Measurements from ENCODE around the gene MOCS2. TPM values are rescaled to one million over a fixed set of nuclear protein-coding genes. Genes with fewer than 3 reads are reported as not detected.

Gene MOCS2
- total RNA-seq, 1 experiment from 2014 or later, result 50.1 TPM

GRCh38 chr5:53095931-53096525, 13.5 kb downstream of the MOCS2 start:
- DNase-seq (ENCODE audit: extremely low read depth, low read depth), result peak; percentile 53

- DNase-seq (ENCODE audit: extremely low read depth, low read depth), result no peak
These were observed 14.3 kb downstream of the MOCS2 start for GRCh38 chr5:53095217-53095616.

- DNase-seq (ENCODE audit: extremely low read depth, low read depth), result no peak
These were observed 17.3 kb downstream of the MOCS2 start for GRCh38 chr5:53092242-53092641.

GRCh38 chr5:53091289-53091688, 18.3 kb downstream of the MOCS2 start:
- no peak for DNase-seq (ENCODE audit: extremely low read depth, low read depth)

GRCh38 chr5:53090229-53090628, 19.3 kb downstream of the MOCS2 start:
- no peak for DNase-seq (ENCODE audit: extremely low read depth, low read depth)

GRCh38 chr5:53089481-53089991, 20.0 kb downstream of the MOCS2 start:
- no peak for DNase-seq (ENCODE audit: extremely low read depth, low read depth)

- DNase-seq (ENCODE audit: extremely low read depth, low read depth), result no peak
These were observed 21.9 kb downstream of the MOCS2 start for GRCh38 chr5:53087621-53088121.

- no peak for DNase-seq (ENCODE audit: extremely low read depth, low read depth)
These were observed 22.4 kb downstream of the MOCS2 start for GRCh38 chr5:53087171-53087570.

GRCh38 chr5:53084546-53085255, 24.9 kb downstream of the MOCS2 start:
- no peak for DNase-seq (ENCODE audit: extremely low read depth, low read depth)

GRCh38 chr5:53083927-53084326, 25.6 kb downstream of the MOCS2 start:
- DNase-seq (ENCODE audit: extremely low read depth, low read depth), result no peak

GRCh38 chr5:53080271-53080670, 29.3 kb downstream of the MOCS2 start:
- no peak for DNase-seq (ENCODE audit: extremely low read depth, low read depth)

- DNase-seq (ENCODE audit: extremely low read depth, low read depth), result no peak
These were observed 33.5 kb downstream of the MOCS2 start for GRCh38 chr5:53076014-53076583.

- DNase-seq (ENCODE audit: extremely low read depth, low read depth), result no peak
These were observed 36.2 kb downstream of the MOCS2 start for GRCh38 chr5:53073348-53073747.

- DNase-seq (ENCODE audit: extremely low read depth, low read depth), result no peak
These were observed 37.8 kb downstream of the MOCS2 start for GRCh38 chr5:53071738-53072137.

- no peak for DNase-seq (ENCODE audit: extremely low read depth, low read depth)
These were observed 38.3 kb downstream of the MOCS2 start for GRCh38 chr5:53071298-53071697.

- no peak for DNase-seq (ENCODE audit: extremely low read depth, low read depth)
These were observed 39.9 kb downstream of the MOCS2 start for GRCh38 chr5:53069626-53070025.

- DNase-seq (ENCODE audit: extremely low read depth, low read depth), result no peak
These were observed 41.2 kb downstream of the MOCS2 start for GRCh38 chr5:53068291-53068836.

- no peak for DNase-seq (ENCODE audit: extremely low read depth, low read depth)
These were observed 41.9 kb downstream of the MOCS2 start for GRCh38 chr5:53067641-53068040.

- no peak for DNase-seq (ENCODE audit: extremely low read depth, low read depth)
These were observed 43.5 kb downstream of the MOCS2 start for GRCh38 chr5:53066088-53066487.

GRCh38 chr5:53063791-53064190, 45.8 kb downstream of the MOCS2 start:
- DNase-seq (ENCODE audit: extremely low read depth, low read depth), result no peak

- DNase-seq (ENCODE audit: extremely low read depth, low read depth), result no peak
These were observed 46.4 kb downstream of the MOCS2 start for GRCh38 chr5:53063176-53063575.

Measured in NCI-H460 (cell line).